Vagina (tissue), 2 donors: ENCODE data around the gene MCF2. TPM values are rescaled to one million over a fixed set of nuclear protein-coding genes. Genes with fewer than 3 reads are reported as not detected.

Experiments used
- DNase-seq, 2 donors: peaks; one replicate each; pipeline ENCODE4 v3.0.0-alpha.2; 2017; ENCODE audit errors: extremely low spot score in 2 of 2
- H3K27ac ChIP-seq: fragments of 200-600 bp; sonication (generic); one replicate; pipeline ENCODE4 v1.5.1; 2019
- H3K27me3 ChIP-seq: fragments of 200-600 bp; sonication (generic); one replicate; pipeline ENCODE4 v1.5.1; 2019
- H3K36me3 ChIP-seq, 2 donors: fragments of 200-600 bp; sonication (generic); one replicate each; pipeline ENCODE4 v1.5.1; 2017 to 2019
- H3K4me1 ChIP-seq: fragments of 200-600 bp; sonication (generic); one replicate; pipeline ENCODE4 v1.5.1; 2019
- H3K4me3 ChIP-seq, 2 donors: fragments of 200-600 bp; sonication (generic); 1 replicate in 1 of 2; 2 replicates in 1 of 2; pipeline ENCODE4 v1.5.1; 2016 to 2019
- H3K9me3 ChIP-seq: fragments of 200-600 bp; sonication (generic); one replicate; pipeline ENCODE4 v1.5.1; 2019
- POLR2A ChIP-seq, 2 donors: fragments of 450-650 bp; IDR thresholded peaks; one replicate each; pipeline ENCODE4 v1.6.1; 2017; ENCODE audit warnings: antibody characterized with exemption in 2 of 2, mild to moderate bottlenecking in 2 of 2, moderate library complexity in 2 of 2
- POLR2AphosphoS5 ChIP-seq, 2 donors: sonication (generic); formaldehyde crosslinking; IDR thresholded peaks; one replicate each; pipeline ENCODE4 v1.9.0; 2017; ENCODE audit warnings: antibody characterized with exemption in 2 of 2, mild to moderate bottlenecking in 2 of 2, low read depth in 1 of 2; ENCODE audit not compliant: insufficient read depth in 1 of 2
- intact Hi-C: fragments of 100-400 bp; cut with DNase I; formaldehyde crosslinking; loops from one replicate; pipeline ENCODE4 v1.15.1; 2023
- total RNA-seq: library from RNA; depleted of rRNA; stranded (reverse); fragments of >200 nt; gene quantifications from one replicate; pipeline ENCODE4 v1.2.3, GENCODE V29; 2016
- TF ChIP-seq, protein P1 (sequence below), 3 experiments: fragments of 450-650 bp in 2 of 3; fragments of 200-600 bp in 1 of 3; sonication (generic) in 1 of 3; IDR thresholded peaks; one replicate each; pipeline ENCODE4 v1.5.1; 2017 to 2019; ENCODE audit warnings: antibody characterized with exemption in 3 of 3, mild to moderate bottlenecking in 2 of 3, moderate library complexity in 2 of 3

Gene MCF2
- total RNA-seq, 1 donor from 2014 or later, result 0.25 TPM

DNA sequence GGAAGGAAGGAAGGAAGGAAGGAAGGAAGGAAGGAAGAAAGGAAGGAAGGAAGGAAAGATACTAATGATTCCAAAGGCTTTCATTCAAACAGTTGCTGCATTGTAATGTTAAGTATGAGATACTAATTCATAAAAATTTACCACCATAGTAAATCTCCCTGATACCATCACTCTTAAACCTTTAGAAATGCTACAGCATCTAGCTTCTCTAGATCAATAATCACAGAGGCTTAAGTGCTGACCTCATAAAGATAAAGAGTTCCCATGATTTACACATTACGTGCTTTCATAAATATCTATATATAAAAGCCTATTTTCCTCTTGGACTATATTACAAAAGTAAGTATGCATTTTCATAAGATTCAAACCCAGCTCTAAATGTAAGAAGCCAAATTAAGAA lies 141.0 kb downstream of the MCF2 start:
- Histone ChIP-seq H3K27me3 (no peaks in the 10 kb centered on the region), H3K9me3 (no peaks in the 10 kb centered on the region), H3K36me3 (no peaks in the 10 kb centered on the region), H3K4me3 (no peak overlapping the region), H3K4me1 (no peaks in the 10 kb centered on the region), H3K27ac (no peak overlapping the region)
- intact Hi-C loops, result no loop called here
- TF ChIP-seq POLR2AphosphoS5 (IDR thresholded peaks at IDR 0.05; ENCODE audit: insufficient read depth in 1 of 2, low read depth in 1 of 2) (no peak), POLR2A (IDR thresholded peaks at IDR 0.05) (no peak)
- TF ChIP-seq, protein P1, sequence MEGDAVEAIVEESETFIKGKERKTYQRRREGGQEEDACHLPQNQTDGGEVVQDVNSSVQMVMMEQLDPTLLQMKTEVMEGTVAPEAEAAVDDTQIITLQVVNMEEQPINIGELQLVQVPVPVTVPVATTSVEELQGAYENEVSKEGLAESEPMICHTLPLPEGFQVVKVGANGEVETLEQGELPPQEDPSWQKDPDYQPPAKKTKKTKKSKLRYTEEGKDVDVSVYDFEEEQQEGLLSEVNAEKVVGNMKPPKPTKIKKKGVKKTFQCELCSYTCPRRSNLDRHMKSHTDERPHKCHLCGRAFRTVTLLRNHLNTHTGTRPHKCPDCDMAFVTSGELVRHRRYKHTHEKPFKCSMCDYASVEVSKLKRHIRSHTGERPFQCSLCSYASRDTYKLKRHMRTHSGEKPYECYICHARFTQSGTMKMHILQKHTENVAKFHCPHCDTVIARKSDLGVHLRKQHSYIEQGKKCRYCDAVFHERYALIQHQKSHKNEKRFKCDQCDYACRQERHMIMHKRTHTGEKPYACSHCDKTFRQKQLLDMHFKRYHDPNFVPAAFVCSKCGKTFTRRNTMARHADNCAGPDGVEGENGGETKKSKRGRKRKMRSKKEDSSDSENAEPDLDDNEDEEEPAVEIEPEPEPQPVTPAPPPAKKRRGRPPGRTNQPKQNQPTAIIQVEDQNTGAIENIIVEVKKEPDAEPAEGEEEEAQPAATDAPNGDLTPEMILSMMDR (IDR thresholded peaks at IDR 0.05), result no peak
- no peak for DNase-seq

DNA sequence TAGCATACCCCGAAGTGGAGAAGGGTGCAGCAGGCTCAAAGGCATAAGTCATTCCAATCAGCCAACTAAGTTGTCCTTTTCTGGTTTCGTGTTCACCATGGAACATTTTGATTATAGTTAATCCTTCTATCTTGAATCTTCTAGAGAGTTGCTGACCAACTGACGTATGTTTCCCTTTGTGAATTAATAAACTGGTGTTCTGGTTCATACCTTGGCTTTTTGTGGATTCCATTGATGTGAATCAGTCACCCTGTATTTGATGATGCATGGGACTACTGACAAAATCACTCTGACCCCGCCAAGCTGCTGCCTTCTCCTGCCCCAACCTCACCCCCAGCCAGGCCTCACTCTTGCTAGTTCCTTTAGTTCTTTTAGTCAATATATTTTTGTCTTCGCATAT lies 144.7 kb downstream of the MCF2 start:
- intact Hi-C loops, result no loop called here
- TF ChIP-seq POLR2A (IDR thresholded peaks at IDR 0.05), result no peak
- no peak overlapping the region for H3K27ac ChIP-seq
- no peaks in the 10 kb centered on the region for H3K27me3 ChIP-seq
- no peaks in the 10 kb centered on the region for H3K9me3 ChIP-seq
- H3K4me1 ChIP-seq, result no peaks in the 10 kb centered on the region
- H3K36me3 ChIP-seq, result no peaks in the 10 kb centered on the region
- H3K4me3 ChIP-seq, result no peak overlapping the region
- DNase-seq, result no peak

DNA sequence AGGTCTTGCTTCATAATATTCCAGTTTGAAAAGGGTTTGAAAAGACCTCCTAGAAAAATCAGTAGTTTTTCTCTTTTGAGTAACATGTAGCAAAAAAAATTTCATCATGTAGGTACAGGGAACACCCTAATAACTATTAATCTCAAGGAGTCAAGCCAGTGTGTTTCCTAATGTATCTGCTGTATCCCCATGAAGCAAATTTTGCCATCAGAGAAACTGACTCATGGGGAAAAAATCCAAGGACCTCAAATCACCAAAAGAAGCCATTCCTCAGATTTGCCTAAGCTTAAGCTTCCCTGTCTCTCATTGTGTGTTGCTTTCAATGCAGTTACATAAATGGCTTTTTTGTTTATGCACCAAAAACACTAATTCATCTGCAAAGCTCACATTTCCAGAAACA lies 147.7 kb downstream of the MCF2 start:
- no peaks in the 10 kb centered on the region for H3K36me3 ChIP-seq
- intact Hi-C loops, result no loop called here
- TF ChIP-seq POLR2A (IDR thresholded peaks at IDR 0.05), result no peak
- TF ChIP-seq POLR2AphosphoS5 (IDR thresholded peaks at IDR 0.05; ENCODE audit: insufficient read depth in 1 of 2, low read depth in 1 of 2), result no peak
- TF ChIP-seq, protein P1 (IDR thresholded peaks at IDR 0.05), result no peak
- no peak overlapping the region for H3K4me3 ChIP-seq
- no peaks in the 10 kb centered on the region for H3K4me1 ChIP-seq
- no peaks in the 10 kb centered on the region for H3K27me3 ChIP-seq
- DNase-seq, result no peak
- no peaks in the 10 kb centered on the region for H3K9me3 ChIP-seq
- H3K27ac ChIP-seq, result no peak overlapping the region

DNA sequence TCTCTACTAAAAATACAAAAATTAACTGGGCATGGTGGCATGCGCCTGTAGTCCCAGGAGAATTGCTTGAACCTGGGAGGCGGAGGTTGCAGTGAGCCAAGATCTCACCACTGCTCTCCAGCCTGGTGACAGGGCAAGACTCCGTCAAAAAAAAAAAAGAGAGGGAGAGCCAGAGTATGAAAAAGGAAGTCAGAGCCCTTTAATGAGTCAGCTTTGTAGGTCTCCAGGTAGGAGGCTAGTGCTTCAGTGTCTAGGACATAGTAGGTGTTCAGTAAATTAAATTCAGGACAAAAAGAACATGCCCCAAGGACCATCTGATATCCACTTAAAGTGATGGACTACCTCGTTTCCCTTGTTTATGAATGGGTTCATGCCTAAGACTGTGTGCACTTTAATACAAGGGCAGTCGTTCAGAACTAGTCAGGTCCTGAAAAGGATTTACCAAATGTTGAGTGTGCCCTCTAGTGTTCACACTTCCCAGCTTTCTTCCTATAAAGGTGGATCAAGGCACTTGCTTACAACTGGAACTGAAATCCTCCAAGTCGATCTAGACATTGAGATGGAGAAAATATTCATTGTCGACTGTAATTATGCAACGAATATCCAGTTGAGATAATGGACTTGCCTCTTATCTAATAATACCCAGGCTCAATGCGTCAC lies 148.5 kb downstream of the MCF2 start:
- TF ChIP-seq POLR2AphosphoS5 (IDR thresholded peaks at IDR 0.05; ENCODE audit: insufficient read depth in 1 of 2, low read depth in 1 of 2) (no peak), POLR2A (IDR thresholded peaks at IDR 0.05) (no peak)
- TF ChIP-seq, protein P1 (IDR thresholded peaks at IDR 0.05), result no peak
- intact Hi-C loops, result no loop called here
- no peak for DNase-seq

DNA sequence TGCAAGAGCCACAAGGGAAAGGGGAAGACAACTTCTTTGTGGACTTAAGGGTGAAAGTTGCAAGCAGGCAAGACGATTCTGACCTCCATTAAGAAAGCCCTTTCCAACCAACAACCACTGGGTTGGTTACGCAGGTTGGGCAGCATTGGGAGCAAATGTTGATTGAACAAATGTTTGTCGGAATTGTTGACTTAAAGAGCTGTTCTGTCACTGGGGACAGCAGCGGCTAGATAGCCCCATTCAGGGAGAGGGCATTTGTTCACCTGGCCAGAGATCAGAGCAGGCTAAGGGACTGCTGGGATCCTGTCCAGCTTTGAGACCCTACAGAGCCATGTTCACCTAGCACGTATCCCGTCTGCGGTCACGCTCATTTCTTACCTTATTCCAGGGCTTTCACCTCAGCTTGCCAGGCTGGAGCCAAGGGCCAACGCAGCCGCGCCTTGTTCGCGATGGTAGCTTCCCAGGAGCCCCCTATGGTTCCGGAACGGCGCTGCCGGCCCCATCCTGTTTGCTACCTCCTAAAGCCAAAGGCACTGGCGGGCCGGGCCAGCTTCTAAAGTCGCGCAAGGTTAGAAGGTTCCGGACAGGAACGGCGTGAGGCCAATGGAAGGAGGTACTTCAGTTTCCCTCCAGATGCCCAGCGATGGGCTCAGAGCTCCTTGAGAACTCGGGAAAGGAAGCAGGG lies 152.8 kb downstream of the MCF2 start:
- no peaks in the 10 kb centered on the region for H3K27me3 ChIP-seq

More for the DNA sequence above, 148.5 kb downstream of the MCF2 start:
- Histone ChIP-seq H3K36me3 (no peaks in the 10 kb centered on the region), H3K4me3 (no peak overlapping the region), H3K4me1 (no peaks in the 10 kb centered on the region), H3K27me3 (no peaks in the 10 kb centered on the region), H3K27ac (no peak overlapping the region), H3K9me3 (no peaks in the 10 kb centered on the region)

More for the DNA sequence above, 152.8 kb downstream of the MCF2 start:
- no peaks in the 10 kb centered on the region for H3K36me3 ChIP-seq
- TF ChIP-seq POLR2AphosphoS5 (IDR thresholded peaks at IDR 0.05; ENCODE audit: insufficient read depth in 1 of 2, low read depth in 1 of 2), result no peak
- TF ChIP-seq, protein P1 (IDR thresholded peaks at IDR 0.05), result no peak
- intact Hi-C loops, result no loop called here
- H3K9me3 ChIP-seq, result no peaks in the 10 kb centered on the region
- H3K4me3 ChIP-seq, result no peak overlapping the region
- no peak overlapping the region for H3K27ac ChIP-seq
- no peak for DNase-seq
- H3K4me1 ChIP-seq, result no peaks in the 10 kb centered on the region
